ENCODE measurements around the gene SLC34A2.
"Not testable (repeated sequence)": the region's sequence is repeated elsewhere in the genome, so short reads cannot be mapped to it uniquely, and the experiment has no call there.

SLC34A2 gene

DNA sequence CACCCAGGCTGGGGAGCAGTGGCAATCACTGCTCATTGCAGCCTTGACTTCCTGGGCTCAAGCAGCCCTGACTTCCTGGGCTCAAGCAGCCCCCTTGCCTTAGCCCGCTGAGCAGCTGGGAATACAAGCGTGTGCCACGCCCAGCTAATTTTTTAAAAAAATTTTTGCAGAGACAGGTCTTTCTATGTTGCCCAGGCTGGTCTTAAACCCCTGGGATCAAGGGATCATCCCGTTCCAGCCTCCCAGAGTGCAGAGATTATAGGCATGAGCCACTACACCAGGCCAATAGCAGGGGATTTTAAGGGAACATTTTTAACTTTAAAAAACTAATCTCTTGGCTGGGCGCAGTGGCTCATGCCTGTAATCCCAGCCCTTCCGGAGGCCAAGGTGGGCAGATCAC is 5.3 kb upstream of the SLC34A2 start:
- TF ChIP-seq, protein P1, sequence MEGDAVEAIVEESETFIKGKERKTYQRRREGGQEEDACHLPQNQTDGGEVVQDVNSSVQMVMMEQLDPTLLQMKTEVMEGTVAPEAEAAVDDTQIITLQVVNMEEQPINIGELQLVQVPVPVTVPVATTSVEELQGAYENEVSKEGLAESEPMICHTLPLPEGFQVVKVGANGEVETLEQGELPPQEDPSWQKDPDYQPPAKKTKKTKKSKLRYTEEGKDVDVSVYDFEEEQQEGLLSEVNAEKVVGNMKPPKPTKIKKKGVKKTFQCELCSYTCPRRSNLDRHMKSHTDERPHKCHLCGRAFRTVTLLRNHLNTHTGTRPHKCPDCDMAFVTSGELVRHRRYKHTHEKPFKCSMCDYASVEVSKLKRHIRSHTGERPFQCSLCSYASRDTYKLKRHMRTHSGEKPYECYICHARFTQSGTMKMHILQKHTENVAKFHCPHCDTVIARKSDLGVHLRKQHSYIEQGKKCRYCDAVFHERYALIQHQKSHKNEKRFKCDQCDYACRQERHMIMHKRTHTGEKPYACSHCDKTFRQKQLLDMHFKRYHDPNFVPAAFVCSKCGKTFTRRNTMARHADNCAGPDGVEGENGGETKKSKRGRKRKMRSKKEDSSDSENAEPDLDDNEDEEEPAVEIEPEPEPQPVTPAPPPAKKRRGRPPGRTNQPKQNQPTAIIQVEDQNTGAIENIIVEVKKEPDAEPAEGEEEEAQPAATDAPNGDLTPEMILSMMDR (IDR thresholded peaks at IDR 0.05; ENCODE audit: low read depth, low read length): no peak

GRCh38 chr4:25651682-25652081 is 4.0 kb upstream of the SLC34A2 start:
- no peak overlapping the region for H3K4me3 ChIP-seq (replicated peaks in 1 of 2; ENCODE audit: low read depth in 2 of 2, low read length in 2 of 2)
- TF ChIP-seq, protein P1 (IDR thresholded peaks at IDR 0.05; ENCODE audit: low read depth, low read length): no peak
- no peak for DNase-seq (ENCODE audit: low read depth in 2 of 2)

More for the DNA sequence above, 5.3 kb upstream of the SLC34A2 start:
- H3K4me3 ChIP-seq (replicated peaks in 1 of 2; ENCODE audit: low read depth in 2 of 2, low read length in 2 of 2): no peak overlapping the region
- DNase-seq (ENCODE audit: low read depth in 2 of 2): no peak

DNA sequence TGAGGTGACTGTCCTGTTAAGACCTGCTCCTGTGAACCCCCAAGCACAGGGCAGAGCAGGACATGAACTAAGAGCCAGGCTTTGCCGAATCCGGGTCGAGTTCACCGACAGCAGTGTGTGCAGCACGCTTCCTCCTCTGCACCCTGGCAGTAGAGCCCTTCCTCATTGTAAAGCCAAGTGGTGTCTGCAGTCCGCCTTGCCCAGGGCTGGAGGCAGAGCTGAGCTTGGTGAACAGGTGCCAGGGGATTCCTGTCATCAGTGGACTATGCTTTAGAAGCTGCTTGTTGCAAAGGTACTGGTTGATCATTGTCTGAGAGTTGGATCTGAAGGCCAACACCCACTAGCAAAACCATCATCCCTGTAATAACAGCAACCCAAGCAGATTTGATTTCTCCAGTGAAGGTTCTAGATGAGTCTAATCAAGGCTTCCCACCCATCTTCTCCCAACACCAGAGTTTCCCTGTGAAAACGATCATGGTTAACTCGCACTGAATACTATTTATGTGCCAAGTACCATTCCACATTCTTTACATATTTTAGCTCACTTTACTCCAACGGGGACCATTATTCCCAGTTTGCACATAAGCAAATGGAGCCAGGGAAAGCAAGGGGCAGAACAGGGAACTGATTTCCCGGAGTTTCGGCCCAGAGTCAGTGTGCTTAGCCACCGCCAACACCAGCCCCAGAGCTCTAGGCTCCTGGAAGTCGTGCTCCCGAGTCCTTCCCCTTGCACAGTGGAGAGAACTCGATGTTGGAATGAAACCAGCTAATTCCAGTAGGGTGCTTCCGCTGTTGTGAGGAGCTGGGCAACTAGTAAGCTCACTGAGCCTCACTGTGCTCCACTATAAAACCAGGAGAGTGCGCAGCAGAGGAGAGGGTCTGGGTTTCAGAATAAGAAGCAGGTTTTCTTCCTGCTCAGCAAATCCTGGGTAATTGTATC is 1.4 kb upstream of the SLC34A2 start:
- H3K4me3 ChIP-seq (replicated peaks in 1 of 2; ENCODE audit: low read depth in 2 of 2, low read length in 2 of 2): no peak overlapping the region
- TF ChIP-seq, protein P1 (IDR thresholded peaks at IDR 0.05; ENCODE audit: low read depth, low read length): no peak
- no peak for DNase-seq (ENCODE audit: low read depth in 2 of 2)

GRCh38 chr4:25656031-25656430 is 380 bp downstream of the SLC34A2 start:
- H3K4me3 ChIP-seq (replicated peaks in 1 of 2; ENCODE audit: low read depth in 2 of 2, low read length in 2 of 2): no peak overlapping the region

GRCh38 chr4:25658357-25658771 is 2.7 kb downstream of the SLC34A2 start:
- H3K4me3 ChIP-seq (replicated peaks in 1 of 2; ENCODE audit: low read depth in 2 of 2, low read length in 2 of 2): no peak overlapping the region
- TF ChIP-seq, protein P1 (IDR thresholded peaks at IDR 0.05; ENCODE audit: low read depth, low read length): no peak
- DNase-seq (ENCODE audit: low read depth in 2 of 2): no peak

More at GRCh38 chr4:25656031-25656430, 380 bp downstream of the SLC34A2 start:
- TF ChIP-seq, protein P1 (IDR thresholded peaks at IDR 0.05; ENCODE audit: low read depth, low read length): no peak
- no peak for DNase-seq (ENCODE audit: low read depth in 2 of 2)

DNA sequence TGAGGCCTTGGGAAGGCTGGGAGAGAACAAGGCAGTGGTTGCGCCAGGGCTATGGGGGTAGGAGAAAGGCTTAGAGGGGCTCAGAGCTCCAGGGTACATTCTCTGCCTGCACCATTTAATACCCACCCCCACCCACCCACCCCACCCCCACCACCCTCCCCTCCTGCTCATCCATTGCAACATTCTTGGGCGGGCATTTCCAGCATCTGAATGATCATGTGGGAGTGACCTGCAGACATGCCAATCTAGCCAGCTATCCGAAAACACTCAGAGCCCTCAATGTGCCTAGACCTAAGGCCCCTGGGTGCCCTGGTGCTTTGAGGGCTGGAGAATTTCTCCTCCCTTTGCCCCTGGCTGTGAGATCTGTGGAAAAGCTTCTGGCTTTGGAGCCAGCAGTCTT is 3.1 kb downstream of the SLC34A2 start:
- H3K4me3 ChIP-seq (replicated peaks in 1 of 2; ENCODE audit: low read depth in 2 of 2, low read length in 2 of 2): no peak overlapping the region
- no peak for DNase-seq (ENCODE audit: low read depth in 2 of 2)
- TF ChIP-seq, protein P1 (IDR thresholded peaks at IDR 0.05; ENCODE audit: low read depth, low read length): no peak

DNA sequence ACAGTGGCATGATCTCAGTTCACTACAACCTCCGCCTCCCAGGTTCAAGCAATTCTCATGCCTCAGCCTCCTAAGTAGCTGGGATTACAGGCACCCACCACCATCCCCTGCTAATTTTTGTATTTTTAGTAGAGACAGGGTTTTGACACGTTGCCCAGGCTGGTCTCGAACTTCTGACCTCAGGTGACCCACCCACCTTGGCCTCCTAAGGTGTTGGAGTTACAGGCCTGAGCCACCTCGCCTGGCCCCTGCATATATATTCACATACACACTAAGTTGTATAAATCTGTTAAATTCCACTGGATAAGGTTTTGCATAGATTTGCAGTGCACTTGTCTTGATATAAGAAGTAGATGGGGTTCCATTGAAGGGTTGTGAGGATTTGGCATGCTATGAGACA is 5.8 kb downstream of the SLC34A2 start:
- not testable (repeated sequence) for DNase-seq (ENCODE audit: low read depth in 2 of 2)

More for the DNA sequence above, 5.8 kb downstream of the SLC34A2 start:
- H3K4me3 ChIP-seq (replicated peaks in 1 of 2; ENCODE audit: low read depth in 2 of 2, low read length in 2 of 2): not testable (repeated sequence)
